HCT116 (cell line): Measurements from ENCODE around the gene IPO13. TPM values are rescaled to one million over a fixed set of nuclear protein-coding genes. Genes with fewer than 3 reads are reported as not detected.

Source experiments
- ATAC-seq: fragments of 200-7000 bp; cut with Tn5 transposase; 2 replicates; pipeline ENCODE4 v1.9.1; 2020; ENCODE audit warnings: mild to moderate bottlenecking, moderate library complexity
- BruUV-seq: library from RNA; stranded (reverse); fragments of 400-500 nt; replicated peaks from 2 replicates; lab custom pipeline; 2021; lab: Mats Ljungman, UMichigan
- CTCF ChIA-PET: fragments of 300-600 bp; sonication (Branson Sonifier 250); formaldehyde crosslinking; loops from one replicate; lab custom pipeline; 2021; ENCODE audit warnings: antibody characterized with exemption; lab: Charles Lee
- POLR2A ChIA-PET: fragments of 300-600, 350-600 bp; sonication (Branson Sonifier 250); formaldehyde crosslinking; loops from one replicate; lab custom pipeline; 2021; ENCODE audit warnings: antibody characterized with exemption; lab: Charles Lee
- RAD21 ChIA-PET, 2 experiments: fragments of 300-600 bp; sonication (Branson Sonifier 250); formaldehyde crosslinking; loops; one replicate each; lab custom pipeline; 2023; ENCODE audit warnings: low total read pairs in 2 of 2; ENCODE audit not compliant: uncharacterized antibody in 2 of 2, unreplicated experiment in 2 of 2, low non-redundant PET in 1 of 2; lab: Charles Lee
- DNase-seq: peaks from one replicate; pipeline ENCODE4 v3.0.0-alpha.2; 2010; ENCODE audit warnings: low read depth, low spot score
- H2AFZ ChIP-seq: fragments of 200-600 bp; shearing (Covaris generic), sonication (generic); 2 replicates; pipeline ENCODE4 v1.6.1; 2017; ENCODE audit warnings: low read depth, mixed run types, mixed read lengths, antibody characterized with exemption, low read length; ENCODE audit not compliant: poor library complexity, severe bottlenecking
- H3K27ac ChIP-seq: 2 replicates; pipeline ENCODE4 v1.5.1; 2012; ENCODE audit warnings: low read depth, low read length
- H3K27me3 ChIP-seq: fragments of 200-600 bp; sonication (generic); 2 replicates; pipeline ENCODE4 v1.6.1; 2016; ENCODE audit warnings: mixed run types, low read length, mixed read lengths; ENCODE audit not compliant: insufficient read depth
- H3K36me3 ChIP-seq, 2 experiments: fragments of 200-500 bp in 1 of 2; fragments of 200-600 bp in 1 of 2; sonication (Bioruptor generic) in 1 of 2; sonication (generic) in 1 of 2; 2 replicates each; pipeline versions ENCODE4 v1.5.1 to v1.6.1; 2014 to 2016; ENCODE audit warnings: low read length in 2 of 2, inconsistent platforms in 1 of 2, mixed read lengths in 1 of 2, mixed run types in 1 of 2; ENCODE audit not compliant: insufficient read depth in 2 of 2, control insufficient read depth in 1 of 2
- H3K4me1 ChIP-seq, 2 experiments: fragments of 200-600 bp in 1 of 2; sonication (generic) in 1 of 2; 2 replicates each; pipeline versions ENCODE4 v1.5.1 to v1.6.1; 2012 to 2017; ENCODE audit warnings: low read length in 2 of 2, inconsistent platforms in 1 of 2, mild to moderate bottlenecking in 1 of 2, mixed read lengths in 1 of 2, mixed run types in 1 of 2, moderate library complexity in 1 of 2; ENCODE audit not compliant: insufficient read depth in 2 of 2, control insufficient read depth in 1 of 2
- H3K4me2 ChIP-seq: fragments of 200-600 bp; sonication (generic); 2 replicates; pipeline ENCODE4 v1.6.1; 2017; ENCODE audit warnings: mixed run types, low read length, mixed read lengths
- H3K4me3 ChIP-seq, 2 experiments: fragments of 200-600 bp in 1 of 2; sonication (generic) in 1 of 2; replicated peaks in 1 of 2; 2 replicates each; pipeline ENCODE4 v1.5.1; 2011 to 2016; ENCODE audit warnings: low read length in 2 of 2, control low read depth in 1 of 2, low read depth in 1 of 2, mild to moderate bottlenecking in 1 of 2, mixed read lengths in 1 of 2, mixed run types in 1 of 2
- H3K79me2 ChIP-seq: fragments of 200-600 bp; sonication (generic); 2 replicates; pipeline ENCODE4 v1.6.1; 2017; ENCODE audit warnings: mild to moderate bottlenecking, mixed run types, low read length, moderate library complexity, mixed read lengths; ENCODE audit not compliant: insufficient read depth
- H3K9ac ChIP-seq: fragments of 200-600 bp; sonication (generic); 2 replicates; pipeline ENCODE4 v1.6.1; 2016; ENCODE audit warnings: low read length, mixed read lengths
- H3K9me2 ChIP-seq: fragments of 200-600 bp; sonication (generic), shearing (Covaris generic); 2 replicates; pipeline ENCODE4 v1.6.1; 2017; ENCODE audit warnings: mixed run types, mild to moderate bottlenecking, moderate library complexity; ENCODE audit not compliant: insufficient read depth
- H3K9me3 ChIP-seq, 2 experiments: fragments of 200-500 bp in 1 of 2; fragments of 200-600 bp in 1 of 2; sonication (Bioruptor generic) in 1 of 2; sonication (generic) in 1 of 2; 2 replicates each; pipeline ENCODE4 v1.6.1; 2014 to 2017; ENCODE audit warnings: low read length in 2 of 2, mixed read lengths in 2 of 2, inconsistent platforms in 1 of 2, low read depth in 1 of 2, mild to moderate bottlenecking in 1 of 2, mixed run types in 1 of 2, moderate library complexity in 1 of 2; ENCODE audit not compliant: control insufficient read depth in 1 of 2, insufficient read depth in 1 of 2
- H4K20me1 ChIP-seq: fragments of 200-600 bp; sonication (generic), shearing (Covaris generic); 2 replicates; pipeline ENCODE4 v1.6.1; 2017; ENCODE audit warnings: mixed run types, mild to moderate bottlenecking, moderate library complexity; ENCODE audit not compliant: insufficient read depth
- ATF3 ChIP-seq: IDR thresholded peaks from 2 replicates; pipeline ENCODE4 v1.6.1; 2012
- EZH2 ChIP-seq: fragments of 200-600 bp; sonication (generic); IDR thresholded peaks from 2 replicates; pipeline ENCODE4 v1.6.1; 2017; ENCODE audit warnings: antibody characterized with exemption, mixed run types
- FOSL1 ChIP-seq: IDR thresholded peaks from 2 replicates; pipeline ENCODE4 v1.6.1; 2012; ENCODE audit warnings: low read depth
- MAX ChIP-seq: IDR thresholded peaks from 2 replicates; pipeline ENCODE4 v1.6.1; 2012
- POLR2A ChIP-seq: IDR thresholded peaks from 2 replicates; pipeline ENCODE4 v1.7.0; 2011; ENCODE audit warnings: borderline replicate concordance; ENCODE audit not compliant: insufficient read depth, insufficient read length; ENCODE audit errors: extremely low read depth
- RAD21 ChIP-seq: IDR thresholded peaks from 2 replicates; pipeline ENCODE4 v1.6.1; 2012; ENCODE audit warnings: low read depth, mild to moderate bottlenecking
- SIN3A ChIP-seq: IDR thresholded peaks from 2 replicates; pipeline ENCODE4 v1.6.1; 2012; ENCODE audit warnings: low read depth
- SRF ChIP-seq: IDR thresholded peaks from 2 replicates; pipeline ENCODE4 v1.6.1; 2012; ENCODE audit warnings: low read depth
- YY1 ChIP-seq: IDR thresholded peaks from 2 replicates; pipeline ENCODE4 v1.6.1; 2011; ENCODE audit warnings: low read length, low read depth, moderate library complexity, mild to moderate bottlenecking; ENCODE audit not compliant: insufficient replicate concordance; ENCODE audit errors: extremely low read depth
- ZFX ChIP-seq: fragments of 450-650 bp; IDR thresholded peaks from 2 replicates; pipeline ENCODE4 v1.6.1; 2017
- ZNF274 ChIP-seq: fragments of 200-500 bp; sonication (Bioruptor generic); IDR thresholded peaks from 2 replicates; pipeline ENCODE4 v1.6.1; 2014; ENCODE audit warnings: mild to moderate bottlenecking, low read depth, low read length, inconsistent platforms
- intact Hi-C: fragments of 100-400 bp; cut with micrococcal nuclease; formaldehyde crosslinking; loops from 2 replicates; pipeline ENCODE4 v1.10.0; 2022
- total RNA-seq: library from RNA; stranded (reverse); gene quantifications from one replicate; pipeline ENCODE4 v1.2.1, GENCODE V29; 2021; ENCODE audit not compliant: unreplicated experiment
- TF ChIP-seq, protein P1 (sequence below): IDR thresholded peaks from 2 replicates; pipeline ENCODE4 v1.6.1; 2011; ENCODE audit warnings: mild to moderate bottlenecking, low read length, moderate library complexity; ENCODE audit not compliant: insufficient replicate concordance; ENCODE audit errors: extremely low read depth
- TF ChIP-seq, protein P2 (sequence below), 3 experiments: fragments of 200-600 bp in 1 of 3; sonication (generic) in 1 of 3; IDR thresholded peaks in 2 of 3; conservative IDR thresholded peaks in 1 of 3; 2 replicates each; pipeline ENCODE4 v1.5.1; 2012 to 2017; ENCODE audit warnings: low read depth in 2 of 3, low read length in 2 of 3, antibody characterized with exemption in 1 of 3, borderline replicate concordance in 1 of 3, control low read depth in 1 of 3, mild to moderate bottlenecking in 1 of 3, mixed read lengths in 1 of 3, mixed run types in 1 of 3, moderate library complexity in 1 of 3; ENCODE audit not compliant: insufficient read depth in 1 of 3

The IPO13 gene
- total RNA-seq, 1 experiment from 2014 or later = 18.7 TPM

GRCh38 chr1:43963006-43963405 is 16.3 kb downstream of the IPO13 start:
- intact Hi-C loops = no loop called here
- RAD21 ChIA-PET = no interaction called here
- Histone ChIP-seq H3K9me2 (no peaks in the 10 kb centered on the region), H3K36me3 (peaks cover 0 to 3% of the 10 kb centered on the region in 2 experiments; a peak in 2 of 4 replicates), H3K79me2 (no peaks in the 10 kb centered on the region), H4K20me1 (no peaks in the 10 kb centered on the region), H3K9ac (no peak overlapping the region), H3K27me3 (no peaks in the 10 kb centered on the region), H3K4me2 (no peak overlapping the region), H2AFZ (no peak overlapping the region), H3K4me3 (no peak overlapping the region), H3K9me3 (no peaks in the 10 kb centered on the region), H3K27ac (no peak overlapping the region), H3K4me1 (no peaks in the 10 kb centered on the region)
- DNase-seq = no peak
- CTCF ChIA-PET = no interaction called here
- TF ChIP-seq YY1 = no peak
- no peak for TF ChIP-seq MAX
- no peak for TF ChIP-seq POLR2A
- no peak for TF ChIP-seq ZFX
- no peak for TF ChIP-seq RAD21
- TF ChIP-seq FOSL1 = no peak
- TF ChIP-seq ATF3 = no peak
- TF ChIP-seq EZH2 = no peak
- TF ChIP-seq, protein P1, sequence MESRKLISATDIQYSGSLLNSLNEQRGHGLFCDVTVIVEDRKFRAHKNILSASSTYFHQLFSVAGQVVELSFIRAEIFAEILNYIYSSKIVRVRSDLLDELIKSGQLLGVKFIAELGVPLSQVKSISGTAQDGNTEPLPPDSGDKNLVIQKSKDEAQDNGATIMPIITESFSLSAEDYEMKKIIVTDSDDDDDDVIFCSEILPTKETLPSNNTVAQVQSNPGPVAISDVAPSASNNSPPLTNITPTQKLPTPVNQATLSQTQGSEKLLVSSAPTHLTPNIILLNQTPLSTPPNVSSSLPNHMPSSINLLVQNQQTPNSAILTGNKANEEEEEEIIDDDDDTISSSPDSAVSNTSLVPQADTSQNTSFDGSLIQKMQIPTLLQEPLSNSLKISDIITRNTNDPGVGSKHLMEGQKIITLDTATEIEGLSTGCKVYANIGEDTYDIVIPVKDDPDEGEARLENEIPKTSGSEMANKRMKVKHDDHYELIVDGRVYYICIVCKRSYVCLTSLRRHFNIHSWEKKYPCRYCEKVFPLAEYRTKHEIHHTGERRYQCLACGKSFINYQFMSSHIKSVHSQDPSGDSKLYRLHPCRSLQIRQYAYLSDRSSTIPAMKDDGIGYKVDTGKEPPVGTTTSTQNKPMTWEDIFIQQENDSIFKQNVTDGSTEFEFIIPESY = no peak
- no peak for TF ChIP-seq SRF
- TF ChIP-seq, protein P2, sequence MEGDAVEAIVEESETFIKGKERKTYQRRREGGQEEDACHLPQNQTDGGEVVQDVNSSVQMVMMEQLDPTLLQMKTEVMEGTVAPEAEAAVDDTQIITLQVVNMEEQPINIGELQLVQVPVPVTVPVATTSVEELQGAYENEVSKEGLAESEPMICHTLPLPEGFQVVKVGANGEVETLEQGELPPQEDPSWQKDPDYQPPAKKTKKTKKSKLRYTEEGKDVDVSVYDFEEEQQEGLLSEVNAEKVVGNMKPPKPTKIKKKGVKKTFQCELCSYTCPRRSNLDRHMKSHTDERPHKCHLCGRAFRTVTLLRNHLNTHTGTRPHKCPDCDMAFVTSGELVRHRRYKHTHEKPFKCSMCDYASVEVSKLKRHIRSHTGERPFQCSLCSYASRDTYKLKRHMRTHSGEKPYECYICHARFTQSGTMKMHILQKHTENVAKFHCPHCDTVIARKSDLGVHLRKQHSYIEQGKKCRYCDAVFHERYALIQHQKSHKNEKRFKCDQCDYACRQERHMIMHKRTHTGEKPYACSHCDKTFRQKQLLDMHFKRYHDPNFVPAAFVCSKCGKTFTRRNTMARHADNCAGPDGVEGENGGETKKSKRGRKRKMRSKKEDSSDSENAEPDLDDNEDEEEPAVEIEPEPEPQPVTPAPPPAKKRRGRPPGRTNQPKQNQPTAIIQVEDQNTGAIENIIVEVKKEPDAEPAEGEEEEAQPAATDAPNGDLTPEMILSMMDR (IDR thresholded peaks at IDR 0.05 in 2 of 3, conservative IDR thresholded peaks at IDR 0.05 in 1 of 3; ENCODE audit: borderline replicate concordance in 1 of 3, insufficient read depth in 1 of 3, low read depth in 2 of 3, low read length in 2 of 3) = no peak
- TF ChIP-seq ZNF274 = no peak
- no peak for TF ChIP-seq SIN3A
- POLR2A ChIA-PET = no interaction called here
- ATAC-seq = no peak
- BruUV-seq = no TSS peak
